Measurements from ENCODE around the gene SIGLEC6.

Gene SIGLEC6

DNA sequence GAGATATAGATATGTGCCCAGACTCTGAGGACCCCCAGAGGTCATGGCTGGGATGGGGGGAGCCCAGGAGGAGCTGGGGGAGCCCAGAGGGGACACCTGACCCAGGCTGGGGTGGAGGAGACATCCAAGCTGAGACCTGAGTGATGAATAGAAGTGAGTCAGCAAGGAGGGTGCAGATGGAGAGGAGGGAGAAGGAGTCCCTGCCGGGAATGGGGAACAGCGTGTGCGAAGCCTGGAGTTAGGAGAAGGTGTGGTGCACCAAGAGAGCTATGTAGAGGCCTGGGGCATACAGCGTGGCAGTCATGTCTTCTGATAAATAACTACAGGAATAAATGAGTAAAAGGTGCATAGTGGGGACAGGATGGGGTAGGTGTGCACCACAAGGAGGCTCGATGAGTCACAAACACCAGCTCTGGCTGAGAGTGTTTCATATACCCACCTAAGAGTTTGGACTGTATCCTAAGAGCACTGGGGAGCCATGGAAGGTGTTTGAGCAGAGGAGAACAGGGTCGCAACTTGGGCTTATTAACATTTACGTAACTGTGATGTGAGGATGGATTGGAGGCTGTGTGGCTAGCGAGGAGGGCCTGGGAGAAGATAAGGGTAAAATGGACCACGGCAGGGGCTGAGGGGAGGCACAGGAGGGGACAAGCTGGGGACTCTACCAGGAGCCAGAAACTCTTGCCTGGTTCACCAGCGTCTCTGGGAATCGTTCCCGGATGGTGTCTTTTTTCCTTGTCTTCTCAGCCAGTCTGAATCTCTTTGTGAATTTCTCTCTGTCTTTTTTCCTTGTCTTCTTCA is 51.7 kb downstream of the SIGLEC6 start:
- Histone ChIP-seq H3K27ac (no peak overlapping the region), H3K9ac (ENCODE audit: insufficient read length) (no peak overlapping the region), H3K4me3 (no peak overlapping the region)

DNA sequence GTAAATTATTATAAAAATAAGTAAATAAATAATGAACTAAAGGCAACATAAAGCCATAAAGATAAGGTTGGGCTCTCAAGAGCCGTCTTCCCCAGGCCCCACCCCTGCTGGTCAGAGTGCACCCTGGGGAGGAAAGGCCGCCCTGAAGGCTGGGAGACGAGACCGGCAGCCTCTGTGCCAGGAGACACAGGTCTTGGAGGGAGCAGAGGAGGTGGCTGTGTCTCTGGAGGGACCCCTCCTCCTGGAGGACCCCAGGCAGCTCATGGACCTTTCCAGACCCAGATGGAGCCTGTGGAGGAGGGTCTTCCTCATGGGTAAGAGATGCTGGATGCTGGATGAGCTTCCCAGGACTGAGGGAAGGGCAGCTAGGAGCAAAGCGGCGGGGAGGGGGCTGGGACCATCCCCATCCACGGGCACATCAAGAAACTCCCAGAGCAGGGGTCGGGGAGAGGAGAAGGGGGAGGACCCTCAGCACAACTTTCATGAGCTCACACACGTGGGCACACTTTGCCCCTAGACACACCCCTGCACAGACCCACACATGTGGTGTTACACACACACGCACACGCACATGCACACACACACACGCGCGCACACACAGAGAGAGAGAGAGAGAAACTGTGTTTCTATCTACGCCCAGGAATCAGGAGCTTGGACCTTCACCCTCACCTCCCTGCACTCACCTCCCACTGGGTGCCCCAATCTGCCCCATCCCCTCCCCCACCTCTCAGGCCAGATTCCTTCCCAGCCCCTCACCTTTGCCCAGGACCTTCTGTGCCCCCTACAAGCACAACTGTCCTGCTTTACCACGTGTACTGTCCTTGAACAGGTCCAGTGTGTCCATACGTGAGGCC is 52.9 kb downstream of the SIGLEC6 start, which contains the start of gene CEACAM18:
Gene CEACAM18, plus strand, starts transcription at position 159 of the 854 bp plus-strand sequence.
- Histone ChIP-seq H3K27ac (no peak within 1 kb of the TSS), H3K9me3 (ENCODE audit: low read depth, low read length) (no peaks in the 10 kb centered on the region), H3K9ac (ENCODE audit: insufficient read length) (no peak within 1 kb of the TSS), H3K36me3 (ENCODE audit: insufficient read depth, low read length) (no peaks in the 10 kb centered on the region), H3K4me3 (no peak within 1 kb of the TSS)
- no peak for DNase-seq (ENCODE audit: low read depth, low spot score)
- TF ChIP-seq POLR2AphosphoS5 (IDR thresholded peaks at IDR 0.05; ENCODE audit: borderline replicate concordance, low read depth, low read length) (no peak), FOXP2 (optimal IDR thresholded peaks at IDR 0.05; ENCODE audit: control extremely low read depth, extremely low read length, insufficient read depth) (no peak), EZH2 (IDR thresholded peaks at IDR 0.05) (no peak)

More for the DNA sequence above, 51.7 kb downstream of the SIGLEC6 start:
- Histone ChIP-seq H3K36me3 (ENCODE audit: insufficient read depth, low read length) (no peaks in the 10 kb centered on the region), H3K9me3 (ENCODE audit: low read depth, low read length) (no peaks in the 10 kb centered on the region)
- no peak for DNase-seq (ENCODE audit: low read depth, low spot score)
- TF ChIP-seq FOXP2 (optimal IDR thresholded peaks at IDR 0.05; ENCODE audit: control extremely low read depth, extremely low read length, insufficient read depth) (no peak), EZH2 (IDR thresholded peaks at IDR 0.05) (no peak), POLR2AphosphoS5 (IDR thresholded peaks at IDR 0.05; ENCODE audit: borderline replicate concordance, low read depth, low read length) (no peak)

DNA sequence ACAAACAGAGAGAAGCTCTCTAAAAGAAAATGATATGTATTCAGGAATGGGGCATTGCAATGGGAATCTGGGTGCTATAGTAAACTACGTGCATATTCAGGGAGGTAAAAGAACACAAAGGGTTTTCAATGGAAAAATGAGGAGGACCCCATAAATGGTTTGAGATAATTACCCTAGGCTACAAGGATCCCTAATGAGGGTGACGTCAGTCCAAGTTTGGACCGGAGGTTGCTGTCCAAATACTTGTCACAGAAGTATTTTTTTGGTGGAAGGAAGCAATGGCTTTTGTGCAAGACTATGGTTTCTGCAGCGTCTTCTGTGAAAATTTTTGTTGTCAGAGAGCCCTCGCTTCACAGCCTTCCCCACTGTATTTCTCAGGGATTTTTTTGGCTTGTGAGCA is 54.1 kb downstream of the SIGLEC6 start:
- no peak overlapping the region for H3K27ac ChIP-seq
- H3K36me3 ChIP-seq (ENCODE audit: insufficient read depth, low read length) = no peaks in the 10 kb centered on the region
- TF ChIP-seq POLR2AphosphoS5 (IDR thresholded peaks at IDR 0.05; ENCODE audit: borderline replicate concordance, low read depth, low read length) (no peak), EZH2 (IDR thresholded peaks at IDR 0.05) (no peak), FOXP2 (optimal IDR thresholded peaks at IDR 0.05; ENCODE audit: control extremely low read depth, extremely low read length, insufficient read depth) (no peak)
- H3K9ac ChIP-seq (ENCODE audit: insufficient read length) = no peak overlapping the region
- no peak overlapping the region for H3K4me3 ChIP-seq
- no peak for DNase-seq (ENCODE audit: low read depth, low spot score)
- no peaks in the 10 kb centered on the region for H3K9me3 ChIP-seq (ENCODE audit: low read depth, low read length)

DNA sequence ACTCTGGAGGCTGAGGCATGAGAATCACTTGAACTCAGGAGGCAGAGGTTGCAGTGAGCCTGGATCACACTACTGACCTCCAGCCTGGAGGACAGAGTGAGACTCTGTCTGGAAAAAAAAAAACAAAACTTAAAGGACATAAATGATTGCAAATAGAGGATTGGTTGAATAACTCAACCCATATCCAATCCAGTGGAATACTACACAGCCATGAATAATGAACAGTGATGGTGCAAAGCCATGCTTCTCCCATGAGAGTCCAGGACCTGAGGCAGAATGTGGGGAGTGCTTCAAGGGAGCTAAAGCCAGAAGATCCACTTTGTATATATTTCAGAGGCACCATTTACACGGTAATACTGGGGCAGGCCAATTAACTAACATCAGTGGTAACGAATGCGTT is 55.3 kb downstream of the SIGLEC6 start:
- no peaks in the 10 kb centered on the region for H3K9me3 ChIP-seq (ENCODE audit: low read depth, low read length)
- TF ChIP-seq EZH2 (IDR thresholded peaks at IDR 0.05) (no peak), FOXP2 (optimal IDR thresholded peaks at IDR 0.05; ENCODE audit: control extremely low read depth, extremely low read length, insufficient read depth) (no peak), POLR2AphosphoS5 (IDR thresholded peaks at IDR 0.05; ENCODE audit: borderline replicate concordance, low read depth, low read length) (no peak)

DNA sequence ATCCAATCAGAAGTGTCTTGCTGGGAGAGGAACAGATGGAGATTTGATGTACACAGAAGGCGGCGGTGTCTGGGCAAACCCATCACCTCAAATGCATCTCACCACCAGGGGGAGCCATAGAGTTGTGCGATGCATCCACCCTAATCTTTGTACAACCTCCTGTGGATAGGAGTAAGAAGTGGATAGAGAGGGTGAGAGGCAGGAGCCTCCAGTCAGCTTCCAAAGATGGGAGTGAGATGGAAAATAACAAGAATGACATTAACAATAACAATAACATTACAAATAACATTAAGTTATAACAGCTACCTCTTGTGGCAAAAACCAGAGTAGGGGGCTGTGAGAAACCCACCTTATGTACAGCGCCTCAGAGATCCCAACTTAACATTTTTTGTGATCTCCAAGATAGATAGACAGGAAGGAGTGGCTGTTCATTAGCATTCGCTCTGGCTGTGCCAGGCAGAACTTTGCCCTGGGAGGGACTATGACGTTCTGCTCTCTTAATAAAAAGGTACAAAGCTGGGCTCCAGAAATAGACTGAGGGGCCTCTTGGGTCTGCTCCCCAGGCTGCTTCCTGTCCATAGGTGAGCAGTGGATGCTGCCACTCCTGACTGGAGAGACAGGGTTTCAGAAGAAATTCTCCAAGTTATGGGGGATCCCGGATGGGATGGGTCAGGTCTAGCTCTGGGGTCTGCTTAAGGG is 58.3 kb downstream of the SIGLEC6 start:
- no peak overlapping the region for H3K9ac ChIP-seq (ENCODE audit: insufficient read length)
- DNase-seq (ENCODE audit: low read depth, low spot score) = peak; percentile 5
- H3K4me3 ChIP-seq = no peak overlapping the region
- no peaks in the 10 kb centered on the region for H3K36me3 ChIP-seq (ENCODE audit: insufficient read depth, low read length)
- H3K27ac ChIP-seq = no peak overlapping the region
- no peaks in the 10 kb centered on the region for H3K9me3 ChIP-seq (ENCODE audit: low read depth, low read length)
- TF ChIP-seq POLR2AphosphoS5 (IDR thresholded peaks at IDR 0.05; ENCODE audit: borderline replicate concordance, low read depth, low read length) (no peak), FOXP2 (optimal IDR thresholded peaks at IDR 0.05; ENCODE audit: control extremely low read depth, extremely low read length, insufficient read depth) (no peak)

More for the DNA sequence above, 55.3 kb downstream of the SIGLEC6 start:
- H3K9ac ChIP-seq (ENCODE audit: insufficient read length) = no peak overlapping the region
- DNase-seq (ENCODE audit: low read depth, low spot score) = no peak
- H3K36me3 ChIP-seq (ENCODE audit: insufficient read depth, low read length) = no peaks in the 10 kb centered on the region
- no peak overlapping the region for H3K4me3 ChIP-seq
- no peak overlapping the region for H3K27ac ChIP-seq

DNA sequence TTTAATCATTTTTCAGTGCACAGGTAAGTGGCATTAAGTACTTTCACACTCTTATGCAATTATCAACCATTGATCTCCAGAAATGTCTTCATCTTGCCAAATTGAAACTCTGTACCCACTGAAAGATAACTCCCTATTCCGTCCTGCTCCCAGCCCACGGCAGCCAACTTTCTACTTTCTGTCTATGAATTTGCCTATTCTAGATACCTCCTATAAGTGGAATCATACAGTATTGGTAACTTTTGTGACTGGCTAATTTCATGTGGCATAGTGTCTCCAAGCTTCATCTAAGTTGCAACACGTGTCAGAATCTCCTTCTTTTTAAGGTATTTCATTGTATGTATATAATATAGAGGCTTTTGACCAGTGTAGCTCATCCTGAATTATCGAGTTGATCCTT is 58.9 kb downstream of the SIGLEC6 start:
- TF ChIP-seq POLR2AphosphoS5 (IDR thresholded peaks at IDR 0.05; ENCODE audit: borderline replicate concordance, low read depth, low read length) (no peak), FOXP2 (optimal IDR thresholded peaks at IDR 0.05; ENCODE audit: control extremely low read depth, extremely low read length, insufficient read depth) (no peak), EZH2 (IDR thresholded peaks at IDR 0.05) (no peak)
- no peaks in the 10 kb centered on the region for H3K9me3 ChIP-seq (ENCODE audit: low read depth, low read length)
- no peak overlapping the region for H3K27ac ChIP-seq
- DNase-seq (ENCODE audit: low read depth, low spot score) = no peak
- no peak overlapping the region for H3K9ac ChIP-seq (ENCODE audit: insufficient read length)
- no peaks in the 10 kb centered on the region for H3K36me3 ChIP-seq (ENCODE audit: insufficient read depth, low read length)
- H3K4me3 ChIP-seq = no peak overlapping the region

DNA sequence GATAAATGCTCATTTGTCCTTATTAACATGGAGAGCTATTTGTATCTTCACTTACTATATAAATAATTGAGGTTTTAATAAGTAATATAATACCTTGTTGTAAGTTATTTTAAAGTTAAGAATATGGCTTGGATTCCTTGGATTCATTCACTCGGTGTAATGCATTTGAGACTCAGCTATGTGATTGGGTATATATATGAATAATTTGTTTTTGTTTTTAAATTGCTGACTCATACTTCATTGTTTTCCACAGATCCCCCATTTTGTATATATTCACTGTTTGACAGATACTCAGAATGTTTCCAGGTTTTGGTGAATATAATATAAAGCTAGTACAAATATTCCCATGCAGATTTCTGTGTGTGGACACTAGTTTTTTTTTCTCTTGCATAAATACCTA is 59.9 kb downstream of the SIGLEC6 start:
- Histone ChIP-seq H3K36me3 (ENCODE audit: insufficient read depth, low read length) (no peaks in the 10 kb centered on the region), H3K27ac (no peak overlapping the region), H3K9me3 (ENCODE audit: low read depth, low read length) (no peaks in the 10 kb centered on the region), H3K4me3 (no peak overlapping the region), H3K9ac (ENCODE audit: insufficient read length) (no peak overlapping the region)
- TF ChIP-seq EZH2 (IDR thresholded peaks at IDR 0.05) = no peak
- no peak for TF ChIP-seq POLR2AphosphoS5 (IDR thresholded peaks at IDR 0.05; ENCODE audit: borderline replicate concordance, low read depth, low read length)
- TF ChIP-seq FOXP2 (optimal IDR thresholded peaks at IDR 0.05; ENCODE audit: control extremely low read depth, extremely low read length, insufficient read depth) = no peak
- no peak for DNase-seq (ENCODE audit: low read depth, low spot score)

DNA sequence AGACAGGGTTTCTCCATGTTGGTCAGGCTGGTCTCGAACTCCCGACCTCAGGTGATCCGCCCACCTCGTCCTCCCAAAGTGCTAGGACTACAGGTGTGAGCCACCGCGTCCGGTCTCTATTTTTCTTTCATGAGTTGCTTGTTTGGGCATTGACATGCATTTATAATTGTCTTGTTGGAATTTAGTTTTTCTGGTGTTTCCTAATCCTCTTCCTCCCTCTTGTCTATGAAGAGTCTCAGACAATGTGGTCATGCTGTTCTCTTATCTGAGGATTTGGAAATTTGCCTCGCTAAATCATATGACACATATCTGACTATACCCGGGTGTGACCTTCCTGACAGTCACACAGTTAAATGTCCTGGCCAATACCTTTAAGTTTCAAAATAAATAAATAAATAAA is 60.5 kb downstream of the SIGLEC6 start:
- Histone ChIP-seq H3K9me3 (ENCODE audit: low read depth, low read length) (no peaks in the 10 kb centered on the region), H3K36me3 (ENCODE audit: insufficient read depth, low read length) (no peaks in the 10 kb centered on the region), H3K27ac (no peak overlapping the region), H3K9ac (ENCODE audit: insufficient read length) (no peak overlapping the region), H3K4me3 (no peak overlapping the region)
- no peak for DNase-seq (ENCODE audit: low read depth, low spot score)
- TF ChIP-seq FOXP2 (optimal IDR thresholded peaks at IDR 0.05; ENCODE audit: control extremely low read depth, extremely low read length, insufficient read depth) (no peak), EZH2 (IDR thresholded peaks at IDR 0.05) (no peak), POLR2AphosphoS5 (IDR thresholded peaks at IDR 0.05; ENCODE audit: borderline replicate concordance, low read depth, low read length) (no peak)

Data from SK-N-MC (cell line).